Calu3 (cell line): ENCODE results near the gene LHFPL6. TPM values are rescaled to one million over a fixed set of nuclear protein-coding genes. Genes with fewer than 3 reads are reported as not detected.

Experiments used
- BruUV-seq: library from RNA; stranded (reverse); fragments of 400-500 nt; replicated peaks from 2 replicates; lab custom pipeline; 2021; lab: Mats Ljungman, UMichigan
- CTCF ChIA-PET: fragments of 300-600 bp; sonication (Branson Sonifier 250); formaldehyde crosslinking; loops from one replicate; lab custom pipeline; 2022; ENCODE audit warnings: antibody characterized with exemption; lab: Charles Lee
- DNase-seq: peaks from one replicate; pipeline ENCODE4 v3.0.0; 2022
- H3K27ac Mint-ChIP-seq: one replicate; pipeline ENCODE4 v1.8.0; 2022; ENCODE audit warnings: mixed read lengths; ENCODE audit not compliant: unreplicated experiment
- H3K27me3 Mint-ChIP-seq: one replicate; pipeline ENCODE4 v1.8.0; 2022; ENCODE audit warnings: mixed read lengths; ENCODE audit not compliant: unreplicated experiment
- H3K36me3 Mint-ChIP-seq: one replicate; pipeline ENCODE4 v1.8.0; 2022; ENCODE audit warnings: mild to moderate bottlenecking, moderate library complexity, mixed read lengths; ENCODE audit not compliant: insufficient read depth, unreplicated experiment
- H3K4me1 Mint-ChIP-seq: one replicate; pipeline ENCODE4 v1.8.0; 2022; ENCODE audit warnings: mild to moderate bottlenecking, low read depth, mixed read lengths; ENCODE audit not compliant: unreplicated experiment
- H3K4me3 Mint-ChIP-seq: one replicate; pipeline ENCODE4 v1.8.0; 2022; ENCODE audit warnings: mild to moderate bottlenecking, low read depth, moderate library complexity, mixed read lengths; ENCODE audit not compliant: unreplicated experiment
- H3K9me3 Mint-ChIP-seq: one replicate; pipeline ENCODE4 v1.8.0; 2022; ENCODE audit warnings: low read depth, mixed read lengths; ENCODE audit not compliant: unreplicated experiment
- intact Hi-C: fragments of 100-400 bp; cut with micrococcal nuclease; formaldehyde crosslinking; loops from one replicate; pipeline ENCODE4 v1.10.0; 2022; ENCODE audit not compliant: unreplicated experiment
- total RNA-seq: library from RNA; stranded (reverse); gene quantifications from 2 replicates; pipeline ENCODE4 v1.2.3, GENCODE V29; 2022
- TF ChIP-seq, protein P1 (sequence below): fragments of 200-600 bp; IDR thresholded peaks from one replicate; pipeline ENCODE4 v1.8.0; 2022; ENCODE audit warnings: antibody characterized with exemption; ENCODE audit not compliant: unreplicated experiment

The LHFPL6 gene
- total RNA-seq, 1 experiment from 2014 or later = not detected

DNA sequence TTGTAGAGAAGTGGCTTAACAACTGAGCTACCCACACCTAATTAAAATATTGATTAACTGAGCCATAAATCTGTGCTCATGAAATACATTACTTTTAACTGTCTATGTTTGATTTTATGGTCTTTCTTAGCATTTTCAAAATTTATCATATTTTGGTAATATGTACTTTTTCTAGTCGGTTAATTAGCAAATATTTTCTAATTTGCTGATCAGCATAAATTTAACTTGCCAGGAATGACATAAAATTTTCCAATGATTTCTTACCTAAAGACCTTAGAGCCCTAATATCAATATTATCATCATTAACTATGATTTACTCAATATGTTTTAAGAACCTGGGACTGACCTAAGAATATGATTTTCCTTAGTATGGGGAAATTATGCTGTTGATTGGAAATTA, 32.6 kb upstream of the LHFPL6 start:
- TF ChIP-seq, protein P1, sequence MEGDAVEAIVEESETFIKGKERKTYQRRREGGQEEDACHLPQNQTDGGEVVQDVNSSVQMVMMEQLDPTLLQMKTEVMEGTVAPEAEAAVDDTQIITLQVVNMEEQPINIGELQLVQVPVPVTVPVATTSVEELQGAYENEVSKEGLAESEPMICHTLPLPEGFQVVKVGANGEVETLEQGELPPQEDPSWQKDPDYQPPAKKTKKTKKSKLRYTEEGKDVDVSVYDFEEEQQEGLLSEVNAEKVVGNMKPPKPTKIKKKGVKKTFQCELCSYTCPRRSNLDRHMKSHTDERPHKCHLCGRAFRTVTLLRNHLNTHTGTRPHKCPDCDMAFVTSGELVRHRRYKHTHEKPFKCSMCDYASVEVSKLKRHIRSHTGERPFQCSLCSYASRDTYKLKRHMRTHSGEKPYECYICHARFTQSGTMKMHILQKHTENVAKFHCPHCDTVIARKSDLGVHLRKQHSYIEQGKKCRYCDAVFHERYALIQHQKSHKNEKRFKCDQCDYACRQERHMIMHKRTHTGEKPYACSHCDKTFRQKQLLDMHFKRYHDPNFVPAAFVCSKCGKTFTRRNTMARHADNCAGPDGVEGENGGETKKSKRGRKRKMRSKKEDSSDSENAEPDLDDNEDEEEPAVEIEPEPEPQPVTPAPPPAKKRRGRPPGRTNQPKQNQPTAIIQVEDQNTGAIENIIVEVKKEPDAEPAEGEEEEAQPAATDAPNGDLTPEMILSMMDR = no peak
- no peaks in the 10 kb centered on the region for H3K36me3 Mint-ChIP-seq
- no peak overlapping the region for H3K4me3 Mint-ChIP-seq
- peaks cover 5% of the 10 kb centered on the region for H3K27me3 Mint-ChIP-seq
- BruUV-seq = no TSS peak
- no peak for DNase-seq
- no peaks in the 10 kb centered on the region for H3K4me1 Mint-ChIP-seq
- H3K9me3 Mint-ChIP-seq = no peaks in the 10 kb centered on the region
- no peak overlapping the region for H3K27ac Mint-ChIP-seq
- intact Hi-C loops = no loop called here
- CTCF ChIA-PET = no interaction called here

DNA sequence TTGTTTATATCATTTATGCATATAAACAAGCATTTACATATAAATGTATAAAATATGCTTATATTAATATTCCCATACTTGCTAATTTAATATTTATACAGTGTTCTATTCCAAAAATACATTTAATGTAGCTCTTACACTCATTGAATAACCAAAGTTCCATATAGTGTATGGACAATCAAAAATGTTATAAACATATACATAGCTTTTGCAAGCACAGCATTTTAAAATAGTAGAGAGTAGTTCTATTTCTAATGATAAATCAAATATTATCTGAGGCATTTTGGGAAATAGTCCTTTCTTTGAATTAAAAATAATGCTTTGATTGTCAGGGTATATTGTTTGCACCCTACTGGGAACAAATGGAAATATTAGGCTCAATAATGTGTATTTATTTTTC, 30.0 kb upstream of the LHFPL6 start:
- intact Hi-C loops = no loop called here
- H3K27me3 Mint-ChIP-seq = no peaks in the 10 kb centered on the region
- no peak for DNase-seq
- no TSS peak for BruUV-seq
- H3K4me1 Mint-ChIP-seq = no peaks in the 10 kb centered on the region
- no peak overlapping the region for H3K4me3 Mint-ChIP-seq
- TF ChIP-seq, protein P1 = no peak
- H3K36me3 Mint-ChIP-seq = no peaks in the 10 kb centered on the region
- CTCF ChIA-PET = no interaction called here
- no peak overlapping the region for H3K27ac Mint-ChIP-seq
- H3K9me3 Mint-ChIP-seq = no peaks in the 10 kb centered on the region

DNA sequence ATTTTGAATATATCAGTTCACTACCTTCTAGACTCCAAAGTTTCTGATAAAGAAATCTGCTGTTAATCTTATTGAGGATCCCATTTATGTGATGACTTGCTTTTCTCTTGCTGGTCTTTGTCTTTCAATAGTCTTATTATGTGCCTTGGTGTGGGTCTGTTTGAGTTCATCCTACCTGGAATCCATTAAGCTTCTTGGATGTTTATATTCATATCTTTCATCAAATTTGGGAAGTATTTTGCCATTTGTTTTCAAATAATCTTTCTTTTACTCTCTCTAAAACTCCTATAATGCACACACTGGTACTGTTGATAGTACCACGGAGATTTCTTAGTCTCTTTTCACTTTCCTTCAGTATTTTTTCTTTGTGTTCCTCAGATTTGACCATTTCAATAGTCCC, 28.3 kb upstream of the LHFPL6 start:
- DNase-seq = no peak
- Mint-ChIP-seq H3K27me3 (no peaks in the 10 kb centered on the region), H3K9me3 (no peaks in the 10 kb centered on the region), H3K36me3 (no peaks in the 10 kb centered on the region), H3K4me3 (no peak overlapping the region), H3K27ac (no peak overlapping the region), H3K4me1 (no peaks in the 10 kb centered on the region)
- CTCF ChIA-PET = no interaction called here
- no TSS peak for BruUV-seq
- TF ChIP-seq, protein P1 = no peak
- intact Hi-C loops = no loop called here

DNA sequence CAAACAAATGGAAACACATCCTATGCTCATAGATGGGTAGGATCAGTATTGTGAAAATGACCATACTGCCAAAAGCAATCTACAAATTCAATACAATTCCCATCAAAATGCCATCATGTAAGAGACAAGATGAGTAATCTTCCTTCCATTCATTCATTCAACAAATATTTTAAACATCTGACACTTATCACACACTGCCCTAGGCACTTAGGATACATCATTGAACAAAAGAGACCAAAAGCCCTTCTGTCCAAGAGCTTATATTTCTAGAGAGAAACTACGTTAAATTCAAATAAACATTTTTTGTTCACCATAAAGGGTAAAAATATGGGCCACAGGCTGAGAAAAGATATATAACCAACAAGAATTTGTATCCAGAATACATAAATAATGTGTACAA, 20.5 kb upstream of the LHFPL6 start:
- no peak overlapping the region for H3K4me3 Mint-ChIP-seq
- BruUV-seq = no TSS peak
- peaks cover 19% of the 10 kb centered on the region for H3K27me3 Mint-ChIP-seq
- H3K36me3 Mint-ChIP-seq = no peaks in the 10 kb centered on the region
- H3K9me3 Mint-ChIP-seq = no peaks in the 10 kb centered on the region
- no peak for DNase-seq
- no peak overlapping the region for H3K27ac Mint-ChIP-seq
- CTCF ChIA-PET = no interaction called here
- intact Hi-C loops = no loop called here
- TF ChIP-seq, protein P1 = no peak
- no peaks in the 10 kb centered on the region for H3K4me1 Mint-ChIP-seq
